WERI-Rb-1 (cell line): Measurements from ENCODE around the gene ATRN.

ENCODE experiments used
- DNase-seq: peaks from one replicate; pipeline ENCODE4 v3.0.0-alpha.2; 2020
- H3K27ac ChIP-seq: fragments of 250-450 bp; sonication (Bioruptor Pico); 2 replicates; pipeline ENCODE4 v1.5.1; 2020; ENCODE audit warnings: mild to moderate bottlenecking, moderate library complexity
- H3K27me3 ChIP-seq: fragments of 250-450 bp; sonication (Bioruptor Pico); 2 replicates; pipeline ENCODE4 v1.5.1; 2021; ENCODE audit warnings: mild to moderate bottlenecking, low read depth, moderate library complexity; ENCODE audit not compliant: insufficient read depth, severe bottlenecking
- H3K36me3 ChIP-seq: fragments of 250-450 bp; sonication (Bioruptor Pico); 2 replicates; pipeline ENCODE4 v1.5.1; 2020; ENCODE audit warnings: mild to moderate bottlenecking, moderate library complexity
- H3K4me3 ChIP-seq: 2 replicates; pipeline ENCODE4 v1.5.1; 2011; ENCODE audit warnings: low read depth, mild to moderate bottlenecking, control low read depth, low read length
- H3K9me3 ChIP-seq: fragments of 250-450 bp; sonication (Bioruptor Pico); 2 replicates; pipeline ENCODE4 v1.5.1; 2021; ENCODE audit warnings: mild to moderate bottlenecking, moderate library complexity; ENCODE audit not compliant: severe bottlenecking
- TF ChIP-seq, protein P1 (sequence below): IDR thresholded peaks from 2 replicates; pipeline ENCODE4 v1.5.1; 2011; ENCODE audit warnings: low read depth, mild to moderate bottlenecking, control low read depth, inconsistent platforms, low read length

Gene ATRN

DNA sequence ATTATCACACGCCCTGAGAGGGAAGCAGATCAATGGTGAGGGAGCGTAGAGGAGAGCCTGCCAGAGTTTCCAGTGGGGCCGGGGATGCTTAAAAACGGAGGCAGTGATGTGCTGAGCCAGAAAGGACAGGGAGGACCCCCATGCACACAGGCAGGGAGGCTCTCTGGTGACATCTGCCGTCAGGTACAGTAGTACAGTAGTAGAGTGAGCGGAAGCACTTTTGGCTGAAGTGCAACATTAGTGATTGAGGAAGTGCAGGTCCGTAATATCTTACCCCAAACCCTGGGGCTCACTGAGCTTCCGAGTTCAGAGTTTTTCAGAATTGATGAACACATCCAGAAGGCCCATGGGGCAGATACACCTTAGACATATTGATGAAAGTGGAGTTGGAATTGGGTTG lies 150.3 kb downstream of the ATRN start:
- H3K36me3 ChIP-seq: no peaks in the 10 kb centered on the region
- no peaks in the 10 kb centered on the region for H3K9me3 ChIP-seq
- H3K27me3 ChIP-seq: no peaks in the 10 kb centered on the region
- H3K27ac ChIP-seq: no peak overlapping the region
- DNase-seq: no peak
- no peak overlapping the region for H3K4me3 ChIP-seq
- TF ChIP-seq, protein P1, sequence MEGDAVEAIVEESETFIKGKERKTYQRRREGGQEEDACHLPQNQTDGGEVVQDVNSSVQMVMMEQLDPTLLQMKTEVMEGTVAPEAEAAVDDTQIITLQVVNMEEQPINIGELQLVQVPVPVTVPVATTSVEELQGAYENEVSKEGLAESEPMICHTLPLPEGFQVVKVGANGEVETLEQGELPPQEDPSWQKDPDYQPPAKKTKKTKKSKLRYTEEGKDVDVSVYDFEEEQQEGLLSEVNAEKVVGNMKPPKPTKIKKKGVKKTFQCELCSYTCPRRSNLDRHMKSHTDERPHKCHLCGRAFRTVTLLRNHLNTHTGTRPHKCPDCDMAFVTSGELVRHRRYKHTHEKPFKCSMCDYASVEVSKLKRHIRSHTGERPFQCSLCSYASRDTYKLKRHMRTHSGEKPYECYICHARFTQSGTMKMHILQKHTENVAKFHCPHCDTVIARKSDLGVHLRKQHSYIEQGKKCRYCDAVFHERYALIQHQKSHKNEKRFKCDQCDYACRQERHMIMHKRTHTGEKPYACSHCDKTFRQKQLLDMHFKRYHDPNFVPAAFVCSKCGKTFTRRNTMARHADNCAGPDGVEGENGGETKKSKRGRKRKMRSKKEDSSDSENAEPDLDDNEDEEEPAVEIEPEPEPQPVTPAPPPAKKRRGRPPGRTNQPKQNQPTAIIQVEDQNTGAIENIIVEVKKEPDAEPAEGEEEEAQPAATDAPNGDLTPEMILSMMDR: no peak

DNA sequence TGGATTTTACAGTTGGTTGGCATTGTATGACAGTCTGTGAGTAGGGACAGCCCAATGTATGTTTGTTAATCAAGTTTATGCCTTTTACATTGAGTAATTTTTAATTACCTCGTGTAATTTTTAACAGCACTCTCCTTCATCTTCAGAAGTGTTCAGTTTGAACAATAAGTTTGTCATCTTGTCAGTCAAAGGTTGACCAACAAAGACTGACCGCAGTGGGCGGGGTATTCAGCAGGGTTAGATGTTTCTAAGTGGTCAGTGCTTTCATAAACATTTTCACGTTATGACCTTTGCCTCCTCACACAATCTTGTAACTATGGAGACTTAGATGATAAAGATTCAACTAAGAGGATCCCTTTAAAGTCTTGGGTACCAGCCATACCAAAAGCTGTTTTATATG lies 151.6 kb downstream of the ATRN start:
- no peaks in the 10 kb centered on the region for H3K27me3 ChIP-seq
- no peaks in the 10 kb centered on the region for H3K36me3 ChIP-seq
- H3K4me3 ChIP-seq: no peak overlapping the region
- DNase-seq: no peak
- TF ChIP-seq, protein P1: no peak
- H3K27ac ChIP-seq: no peak overlapping the region
- no peaks in the 10 kb centered on the region for H3K9me3 ChIP-seq

- DNase-seq: no peak
- Histone ChIP-seq H3K27me3 (no peaks in the 10 kb centered on the region), H3K36me3 (no peaks in the 10 kb centered on the region), H3K9me3 (no peaks in the 10 kb centered on the region), H3K27ac (no peak overlapping the region), H3K4me3 (no peak overlapping the region)
- TF ChIP-seq, protein P1: no peak
Observed at GRCh38 chr20:3627476-3627875, 156.7 kb downstream of the ATRN start.

DNA sequence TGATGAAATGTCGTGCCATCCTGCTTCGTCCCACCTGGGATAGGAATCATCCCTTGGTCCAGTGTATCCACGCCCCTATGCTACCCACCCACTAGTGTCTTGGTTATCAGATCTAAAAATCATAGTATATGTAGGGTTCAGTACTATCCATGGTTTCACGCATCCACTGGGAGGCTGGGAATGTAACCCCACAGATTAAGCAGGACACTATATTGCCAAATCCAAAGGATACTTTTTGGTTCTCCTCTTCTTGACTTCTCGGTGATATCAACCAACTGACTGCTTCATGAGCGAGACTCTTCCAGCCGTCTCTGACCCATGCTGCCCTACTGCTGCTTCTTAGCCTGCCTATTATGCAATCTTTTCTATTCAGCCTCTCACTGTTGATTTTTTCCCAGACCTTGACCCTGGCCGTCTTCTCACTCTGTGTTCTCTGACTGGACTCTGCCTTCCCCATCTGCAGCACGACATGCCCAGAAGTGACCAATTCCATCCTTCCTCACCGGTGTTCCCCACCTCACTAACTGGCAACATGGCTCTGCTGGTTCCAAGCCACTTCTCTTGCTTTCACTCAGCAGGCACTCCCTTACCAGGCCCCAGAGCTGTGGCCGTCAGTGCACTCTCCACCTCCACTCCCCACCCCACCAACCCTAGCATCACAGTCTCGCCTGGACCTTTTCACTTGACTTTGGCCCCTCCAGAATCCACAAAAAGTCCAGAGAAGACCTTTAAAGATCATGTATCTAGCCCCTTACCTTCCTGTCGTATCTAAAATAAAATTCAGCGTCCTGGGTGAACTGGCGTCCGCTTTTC lies 157.9 kb downstream of the ATRN start:
- no peak for DNase-seq
- H3K27me3 ChIP-seq: no peaks in the 10 kb centered on the region
- no peaks in the 10 kb centered on the region for H3K9me3 ChIP-seq
- H3K4me3 ChIP-seq: no peak overlapping the region
- H3K27ac ChIP-seq: no peak overlapping the region
- TF ChIP-seq, protein P1: no peak
- H3K36me3 ChIP-seq: no peaks in the 10 kb centered on the region

DNA sequence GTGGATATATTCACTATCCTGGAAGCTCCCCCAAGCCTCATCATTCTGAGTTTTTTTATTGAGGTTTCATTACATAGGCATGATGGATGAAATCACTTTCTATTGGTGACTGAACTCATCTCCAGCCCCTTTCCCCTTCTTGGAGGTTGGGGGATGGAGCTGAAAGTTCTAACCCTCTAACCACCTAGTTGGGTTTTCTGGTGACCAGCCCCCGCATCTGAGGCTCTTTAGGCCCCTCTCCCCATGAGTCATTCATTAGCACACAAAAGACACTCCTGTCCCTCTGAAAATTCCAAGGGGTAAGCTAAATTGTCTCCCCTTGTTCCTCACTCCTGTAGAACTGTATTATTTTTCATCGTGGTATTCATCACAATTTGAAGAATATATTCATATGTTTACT lies 159.1 kb downstream of the ATRN start:
- no peaks in the 10 kb centered on the region for H3K36me3 ChIP-seq
- no peak overlapping the region for H3K27ac ChIP-seq
- no peak for DNase-seq
- H3K27me3 ChIP-seq: no peaks in the 10 kb centered on the region
- TF ChIP-seq, protein P1: no peak
- H3K4me3 ChIP-seq: no peak overlapping the region
- H3K9me3 ChIP-seq: no peaks in the 10 kb centered on the region

GRCh38 chr20:3630429-3630828 lies 159.6 kb downstream of the ATRN start:
- Histone ChIP-seq H3K27ac (no peak overlapping the region), H3K27me3 (no peaks in the 10 kb centered on the region), H3K9me3 (no peaks in the 10 kb centered on the region), H3K4me3 (no peak overlapping the region), H3K36me3 (no peaks in the 10 kb centered on the region)
- no peak for DNase-seq
- TF ChIP-seq, protein P1: no peak
